Adrenal gland (tissue), 5 donors: Measurements from ENCODE around the gene ASH1L.

Source experiments
- CTCF ChIP-seq, 6 experiments: fragments of 450-650 bp in 4 of 6; fragments of 200-600 bp in 2 of 6; sonication (generic) in 1 of 6; IDR thresholded peaks; 1 replicate in 5 of 6; 2 replicates in 1 of 6; pipeline versions ENCODE4 v1.5.1 to v1.8.0; 2016 to 2021; ENCODE audit warnings: antibody characterized with exemption in 6 of 6, mild to moderate bottlenecking in 2 of 6, moderate library complexity in 1 of 6
- POLR2A ChIP-seq, 2 donors: fragments of 450-650 bp; IDR thresholded peaks; one replicate each; pipeline ENCODE4 v1.6.1; 2017; ENCODE audit warnings: antibody characterized with exemption in 2 of 2, mild to moderate bottlenecking in 2 of 2, moderate library complexity in 1 of 2
- donor health status: DM: no; HTN: no; CAD: no.

GRCh38 chr1:155307247-155307740 lies 255.3 kb downstream of the ASH1L start:
- no peak for TF ChIP-seq POLR2A (IDR thresholded peaks at IDR 0.05)
- TF ChIP-seq CTCF (IDR thresholded peaks at IDR 0.05): peak in 4 of 6 experiments; percentile 34 to 51 (median 42)
